HG03460 (cell line): ENCODE data around the gene CELF4.

Experiments
- ATAC-seq: cut with Tn5 transposase; IDR thresholded peaks from one replicate; pipeline ENCODE4 v1.9.1; 2021; ENCODE audit not compliant: unreplicated experiment

CELF4 gene

GRCh38 chr18:37395631-37396030 is 170.0 kb downstream of the CELF4 start:
- no peak for ATAC-seq

GRCh38 chr18:37395138-37395537 is 170.5 kb downstream of the CELF4 start:
- no peak for ATAC-seq

GRCh38 chr18:37394610-37394965 is 171.0 kb downstream of the CELF4 start:
- ATAC-seq: no peak

- no peak for ATAC-seq
Measured at GRCh38 chr18:37393945-37394609, 171.5 kb downstream of the CELF4 start.

GRCh38 chr18:37393221-37393827 is 172.3 kb downstream of the CELF4 start:
- ATAC-seq: no peak

- ATAC-seq: no peak
Measured at GRCh38 chr18:37392648-37393047, 172.9 kb downstream of the CELF4 start.

- no peak for ATAC-seq
Measured at GRCh38 chr18:37391698-37392548, 173.7 kb downstream of the CELF4 start.

- no peak for ATAC-seq
Measured at GRCh38 chr18:37391156-37391555, 174.4 kb downstream of the CELF4 start.

- ATAC-seq: no peak
Measured at GRCh38 chr18:37390687-37391086, 174.9 kb downstream of the CELF4 start.

- no peak for ATAC-seq
Measured at GRCh38 chr18:37389684-37390368, 175.8 kb downstream of the CELF4 start.

GRCh38 chr18:37389041-37389440 is 176.6 kb downstream of the CELF4 start:
- ATAC-seq: no peak

GRCh38 chr18:37388413-37388812 is 177.2 kb downstream of the CELF4 start:
- no peak for ATAC-seq

- no peak for ATAC-seq
Measured at GRCh38 chr18:37385846-37386778, 179.5 kb downstream of the CELF4 start.

GRCh38 chr18:37383846-37384595 is 181.6 kb downstream of the CELF4 start:
- no peak for ATAC-seq

GRCh38 chr18:37383036-37383785 is 182.4 kb downstream of the CELF4 start:
- no peak for ATAC-seq

GRCh38 chr18:37381554-37381953 is 184.0 kb downstream of the CELF4 start:
- no peak for ATAC-seq

GRCh38 chr18:37380546-37381110 is 185.0 kb downstream of the CELF4 start:
- no peak for ATAC-seq

GRCh38 chr18:37378336-37379010 is 187.1 kb downstream of the CELF4 start:
- no peak for ATAC-seq
